ENCODE data around the gene GRID2.

DNA sequence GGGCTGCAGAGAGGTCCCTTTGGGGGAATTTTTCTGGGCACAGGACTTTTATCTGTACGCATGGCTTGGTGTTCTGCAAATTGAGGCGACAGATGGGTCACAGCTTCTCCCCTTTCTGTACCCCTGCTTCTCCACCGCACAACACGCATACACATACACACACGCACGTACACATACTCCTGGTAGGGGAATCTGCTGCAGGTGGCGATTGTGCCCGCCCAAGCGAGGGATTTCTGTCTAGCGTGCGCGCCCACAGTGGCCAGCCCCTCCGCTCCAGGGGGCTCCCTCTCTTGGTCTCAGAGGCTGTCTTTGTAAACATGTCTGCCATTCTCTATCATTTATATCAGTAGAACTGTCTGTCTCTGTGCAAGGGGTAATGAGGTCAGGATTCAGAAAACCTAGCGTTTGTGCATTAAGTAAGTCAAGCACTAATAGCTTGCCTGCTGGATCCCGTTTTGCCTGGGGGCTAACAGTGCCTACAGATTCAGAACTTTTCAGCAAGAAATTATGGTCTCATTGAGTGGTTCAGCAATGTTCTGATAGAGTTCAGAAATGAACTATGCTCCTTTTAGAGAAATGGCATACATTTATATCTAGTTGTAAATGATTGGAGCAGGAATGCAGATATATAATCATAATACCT lies 2.2 kb downstream of the GRID2 start:
- TF ChIP-seq, protein P1, sequence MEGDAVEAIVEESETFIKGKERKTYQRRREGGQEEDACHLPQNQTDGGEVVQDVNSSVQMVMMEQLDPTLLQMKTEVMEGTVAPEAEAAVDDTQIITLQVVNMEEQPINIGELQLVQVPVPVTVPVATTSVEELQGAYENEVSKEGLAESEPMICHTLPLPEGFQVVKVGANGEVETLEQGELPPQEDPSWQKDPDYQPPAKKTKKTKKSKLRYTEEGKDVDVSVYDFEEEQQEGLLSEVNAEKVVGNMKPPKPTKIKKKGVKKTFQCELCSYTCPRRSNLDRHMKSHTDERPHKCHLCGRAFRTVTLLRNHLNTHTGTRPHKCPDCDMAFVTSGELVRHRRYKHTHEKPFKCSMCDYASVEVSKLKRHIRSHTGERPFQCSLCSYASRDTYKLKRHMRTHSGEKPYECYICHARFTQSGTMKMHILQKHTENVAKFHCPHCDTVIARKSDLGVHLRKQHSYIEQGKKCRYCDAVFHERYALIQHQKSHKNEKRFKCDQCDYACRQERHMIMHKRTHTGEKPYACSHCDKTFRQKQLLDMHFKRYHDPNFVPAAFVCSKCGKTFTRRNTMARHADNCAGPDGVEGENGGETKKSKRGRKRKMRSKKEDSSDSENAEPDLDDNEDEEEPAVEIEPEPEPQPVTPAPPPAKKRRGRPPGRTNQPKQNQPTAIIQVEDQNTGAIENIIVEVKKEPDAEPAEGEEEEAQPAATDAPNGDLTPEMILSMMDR (IDR thresholded peaks at IDR 0.05), result no peak
- no peak for TF ChIP-seq POLR2AphosphoS5 (IDR thresholded peaks at IDR 0.05; ENCODE audit: insufficient read depth in 1 of 2, low read depth in 1 of 2)
